ENCODE data around the gene CCDC150. TPM values are rescaled to one million over a fixed set of nuclear protein-coding genes. Genes with fewer than 3 reads are reported as not detected.
"Not testable (repeated sequence)": the region's sequence is repeated elsewhere in the genome, so short reads cannot be mapped to it uniquely, and the experiment has no call there.

The CCDC150 gene
- total RNA-seq, 6 experiments from 2014 or later = 1.4 to 4.3 (median 3.8) TPM

DNA sequence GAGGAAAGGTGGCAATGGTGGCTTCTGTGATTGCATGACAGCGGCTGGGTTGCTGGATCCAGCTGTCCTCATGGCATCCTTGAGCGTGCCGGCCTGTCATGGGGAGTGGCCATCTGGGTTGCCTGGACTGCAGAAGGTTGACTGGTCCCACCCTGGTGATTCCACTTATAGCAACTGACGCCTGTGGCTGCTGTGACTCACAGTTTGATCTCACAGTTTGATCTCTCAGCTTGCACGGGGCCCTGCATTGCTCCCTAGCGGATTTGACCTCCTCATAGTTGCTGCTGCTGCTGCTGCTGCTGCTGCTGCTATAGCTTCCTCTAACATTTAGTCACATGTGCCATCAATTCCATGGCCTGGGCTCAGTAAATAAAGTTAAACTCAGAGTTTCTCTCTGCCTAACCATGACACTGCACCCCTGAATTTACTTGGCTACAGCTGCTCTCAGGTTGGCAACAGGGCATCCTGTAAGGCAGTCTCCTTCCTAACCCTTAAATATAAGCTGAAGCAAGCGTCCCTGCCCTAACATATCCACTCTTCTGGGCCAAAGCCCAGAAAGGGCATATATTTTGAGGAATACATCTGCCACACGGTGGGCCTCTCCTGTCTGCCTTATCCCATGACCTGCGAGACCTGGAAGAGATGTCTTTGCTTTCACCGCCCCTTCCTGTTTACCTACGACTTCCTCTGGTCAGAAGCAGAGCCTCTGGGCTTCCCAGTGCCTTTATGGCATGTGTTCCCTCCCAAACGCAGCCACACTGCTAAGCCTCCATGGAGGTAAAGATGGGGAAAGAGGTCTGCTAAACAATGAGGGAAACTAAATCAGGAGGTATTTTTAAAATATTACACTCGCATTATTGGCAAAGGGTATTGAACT is 37.8 kb upstream of the CCDC150 start:
- DNase-seq = peak; percentile 99
- H3K9me3 Mint-ChIP-seq = no peaks in the 10 kb centered on the region
- H3K4me1 Mint-ChIP-seq (ENCODE audit: low read depth) = peaks cover 71% of the 10 kb centered on the region
- H3K27ac Mint-ChIP-seq = peak overlapping the region; percentile 100
- no peaks in the 10 kb centered on the region for H3K36me3 Mint-ChIP-seq (ENCODE audit: low read depth)
- TF ChIP-seq, protein P1, sequence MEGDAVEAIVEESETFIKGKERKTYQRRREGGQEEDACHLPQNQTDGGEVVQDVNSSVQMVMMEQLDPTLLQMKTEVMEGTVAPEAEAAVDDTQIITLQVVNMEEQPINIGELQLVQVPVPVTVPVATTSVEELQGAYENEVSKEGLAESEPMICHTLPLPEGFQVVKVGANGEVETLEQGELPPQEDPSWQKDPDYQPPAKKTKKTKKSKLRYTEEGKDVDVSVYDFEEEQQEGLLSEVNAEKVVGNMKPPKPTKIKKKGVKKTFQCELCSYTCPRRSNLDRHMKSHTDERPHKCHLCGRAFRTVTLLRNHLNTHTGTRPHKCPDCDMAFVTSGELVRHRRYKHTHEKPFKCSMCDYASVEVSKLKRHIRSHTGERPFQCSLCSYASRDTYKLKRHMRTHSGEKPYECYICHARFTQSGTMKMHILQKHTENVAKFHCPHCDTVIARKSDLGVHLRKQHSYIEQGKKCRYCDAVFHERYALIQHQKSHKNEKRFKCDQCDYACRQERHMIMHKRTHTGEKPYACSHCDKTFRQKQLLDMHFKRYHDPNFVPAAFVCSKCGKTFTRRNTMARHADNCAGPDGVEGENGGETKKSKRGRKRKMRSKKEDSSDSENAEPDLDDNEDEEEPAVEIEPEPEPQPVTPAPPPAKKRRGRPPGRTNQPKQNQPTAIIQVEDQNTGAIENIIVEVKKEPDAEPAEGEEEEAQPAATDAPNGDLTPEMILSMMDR (IDR thresholded peaks at IDR 0.05) = peak; percentile 37
- H3K27me3 Mint-ChIP-seq (ENCODE audit: insufficient read depth) = no peaks in the 10 kb centered on the region
- peak overlapping the region; percentile 71 for H3K4me3 Mint-ChIP-seq

DNA sequence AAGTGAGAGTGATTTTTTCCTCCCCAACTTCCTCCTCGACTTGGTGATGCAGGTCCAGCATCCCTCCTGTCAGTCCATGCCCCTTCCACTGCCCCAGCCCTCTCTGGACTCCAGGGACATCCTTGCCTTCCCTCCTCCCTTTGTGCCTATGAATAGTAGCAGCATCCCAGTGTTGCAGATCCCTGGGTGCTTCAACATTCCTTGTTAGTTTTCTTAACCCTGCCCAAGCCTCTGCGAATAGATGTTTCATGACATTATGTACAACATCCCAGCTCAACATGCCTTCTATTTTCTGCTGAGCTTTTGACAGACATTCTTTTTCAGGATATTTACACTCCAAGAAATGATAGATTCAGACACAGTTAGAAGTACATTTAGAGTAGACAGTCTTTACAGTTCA is 35.3 kb upstream of the CCDC150 start:
- TF ChIP-seq, protein P1 (IDR thresholded peaks at IDR 0.05) = no peak
- Mint-ChIP-seq H3K27me3 (ENCODE audit: insufficient read depth) (peaks cover 2% of the 10 kb centered on the region; the same call in 1 of the 2 replicates), H3K9me3 (no peaks in the 10 kb centered on the region), H3K4me1 (ENCODE audit: low read depth) (peaks cover 76% of the 10 kb centered on the region), H3K27ac (0 out of 2 replicates have a peak overlapping the region, but pooled peaks have one; percentile 16), H3K4me3 (no peak overlapping the region), H3K36me3 (ENCODE audit: low read depth) (no peaks in the 10 kb centered on the region)
- DNase-seq = no peak

DNA sequence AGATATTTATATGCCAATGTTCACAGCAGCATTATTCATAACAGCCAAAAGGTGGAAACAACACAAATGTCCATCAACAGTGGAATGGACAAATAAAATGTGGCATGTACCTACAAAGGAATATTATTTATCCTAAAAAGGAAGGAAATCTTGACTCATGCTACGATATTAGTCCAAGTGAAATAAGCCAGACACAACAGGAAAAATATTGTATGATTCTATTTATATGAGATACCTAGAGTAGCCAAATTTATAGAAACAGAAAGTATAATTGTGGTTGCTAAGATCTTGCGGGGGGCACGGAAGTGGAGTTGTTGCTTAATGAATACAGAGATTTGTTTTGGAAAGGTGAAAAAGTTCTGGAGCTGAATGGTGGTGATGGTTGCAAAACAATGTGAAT is 33.0 kb upstream of the CCDC150 start:
- DNase-seq = no peak
- Mint-ChIP-seq H3K4me3 (no peak overlapping the region), H3K27ac (peak overlapping the region; percentile 83; the same call in 1 of the 2 replicates), H3K27me3 (ENCODE audit: insufficient read depth) (peaks cover 2% of the 10 kb centered on the region; the same call in 1 of the 2 replicates), H3K4me1 (ENCODE audit: low read depth) (peaks cover 53% of the 10 kb centered on the region), H3K36me3 (ENCODE audit: low read depth) (no peaks in the 10 kb centered on the region), H3K9me3 (no peaks in the 10 kb centered on the region)
- TF ChIP-seq, protein P1 (IDR thresholded peaks at IDR 0.05) = no peak

DNA sequence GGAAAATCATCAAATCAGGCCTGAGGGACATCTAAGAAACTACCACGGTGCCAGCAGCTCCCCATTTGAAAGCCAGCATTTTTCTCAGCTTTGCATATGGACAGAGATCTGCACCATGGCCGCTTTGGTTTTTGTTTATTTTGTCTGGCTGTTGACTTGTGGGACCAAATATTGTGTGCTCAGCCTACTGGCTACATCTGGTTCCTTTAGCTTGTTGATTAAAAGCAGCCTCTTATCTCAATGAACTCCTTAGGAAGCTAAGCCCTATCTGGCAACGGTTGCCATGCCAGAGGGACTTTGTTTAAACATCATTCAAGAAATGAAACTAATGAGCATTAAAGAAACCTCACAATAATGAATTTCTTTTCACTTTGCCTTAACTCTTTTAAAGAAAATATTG is 32.4 kb upstream of the CCDC150 start:
- peak; percentile 35 for DNase-seq
- no peaks in the 10 kb centered on the region for H3K9me3 Mint-ChIP-seq
- TF ChIP-seq, protein P1 (IDR thresholded peaks at IDR 0.05) = no peak
- H3K27me3 Mint-ChIP-seq (ENCODE audit: insufficient read depth) = peaks cover 2% of the 10 kb centered on the region; the same call in 1 of the 2 replicates
- H3K36me3 Mint-ChIP-seq (ENCODE audit: low read depth) = no peaks in the 10 kb centered on the region
- H3K27ac Mint-ChIP-seq = peak overlapping the region; percentile 83
- no peak overlapping the region for H3K4me3 Mint-ChIP-seq
- peaks cover 48% of the 10 kb centered on the region for H3K4me1 Mint-ChIP-seq (ENCODE audit: low read depth)

DNA sequence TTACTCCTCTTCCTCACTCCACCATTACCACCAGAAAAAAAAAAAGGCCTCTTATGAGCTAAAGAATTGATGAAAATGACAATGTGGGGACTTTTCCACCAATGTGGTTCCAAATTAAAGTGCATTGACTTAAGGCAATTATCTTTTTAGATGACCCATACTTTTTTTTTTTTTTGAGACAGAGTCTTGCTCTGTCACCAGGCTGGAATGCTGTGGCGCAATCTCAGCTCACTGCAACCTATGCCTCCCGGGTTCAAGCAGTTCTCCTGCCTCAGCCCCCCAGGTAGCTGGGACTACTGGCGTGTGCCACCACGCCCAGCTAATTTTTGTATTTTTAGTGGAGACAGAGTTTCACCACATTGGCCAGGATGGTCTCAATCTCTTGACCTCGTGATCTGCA is 31.6 kb upstream of the CCDC150 start:
- H3K4me1 Mint-ChIP-seq (ENCODE audit: low read depth) = peaks cover 40% of the 10 kb centered on the region
- not testable (repeated sequence) for H3K36me3 Mint-ChIP-seq (ENCODE audit: low read depth); H3K27me3 Mint-ChIP-seq (ENCODE audit: insufficient read depth); H3K9me3 Mint-ChIP-seq
- H3K27ac Mint-ChIP-seq = peak overlapping the region; percentile 77
- H3K4me3 Mint-ChIP-seq = peak overlapping the region; percentile 52
- peak; percentile 46 for DNase-seq

DNA sequence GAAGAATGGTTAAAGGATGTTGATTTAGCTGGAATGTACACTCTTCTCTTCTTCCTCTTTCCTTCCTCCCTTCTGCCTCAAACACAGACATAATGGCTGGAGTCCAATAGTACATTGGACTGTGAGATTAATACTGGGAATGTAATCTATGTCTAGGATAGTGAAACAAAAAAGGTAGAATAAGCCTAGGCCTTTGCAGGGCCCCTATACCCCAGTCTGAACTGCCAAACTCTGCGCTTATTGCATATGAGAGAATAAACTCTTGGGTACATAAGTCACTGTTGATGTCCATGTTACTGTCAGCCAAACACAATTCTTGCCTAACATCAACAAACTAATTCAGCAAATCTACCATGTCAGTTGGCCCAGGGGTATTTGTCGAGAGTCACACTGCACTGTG is 29.7 kb upstream of the CCDC150 start:
- peaks cover 34% of the 10 kb centered on the region for H3K4me1 Mint-ChIP-seq (ENCODE audit: low read depth)
- no peaks in the 10 kb centered on the region for H3K36me3 Mint-ChIP-seq (ENCODE audit: low read depth)
- TF ChIP-seq, protein P1 (IDR thresholded peaks at IDR 0.05) = no peak
- H3K9me3 Mint-ChIP-seq = no peaks in the 10 kb centered on the region
- peaks cover 2% of the 10 kb centered on the region; the same call in 1 of the 2 replicates for H3K27me3 Mint-ChIP-seq (ENCODE audit: insufficient read depth)
- H3K27ac Mint-ChIP-seq = no peak overlapping the region
- DNase-seq = no peak
- no peak overlapping the region for H3K4me3 Mint-ChIP-seq
